GM12801 (cell line): ENCODE results near the gene ABL1.

Experiments
- CTCF ChIP-seq: IDR thresholded peaks from one replicate; pipeline ENCODE4 v1.5.1; 2011; ENCODE audit warnings: control low read depth; ENCODE audit not compliant: insufficient read length; ENCODE audit errors: extremely low read depth

ABL1 gene

GRCh38 chr9:130872093-130872492, 37.0 kb downstream of the ABL1 start:
- no peak for TF ChIP-seq CTCF

- TF ChIP-seq CTCF, result no peak
Measured at GRCh38 chr9:130872508-130872907, 37.5 kb downstream of the ABL1 start.

GRCh38 chr9:130872912-130873503, 38.0 kb downstream of the ABL1 start:
- TF ChIP-seq CTCF, result no peak

GRCh38 chr9:130873966-130874365, 38.9 kb downstream of the ABL1 start:
- no peak for TF ChIP-seq CTCF

- TF ChIP-seq CTCF, result no peak
Measured at GRCh38 chr9:130874783-130875182, 39.7 kb downstream of the ABL1 start.

GRCh38 chr9:130877300-130877699, 42.2 kb downstream of the ABL1 start:
- no peak for TF ChIP-seq CTCF

- TF ChIP-seq CTCF, result no peak
Measured at GRCh38 chr9:130878295-130878694, 43.2 kb downstream of the ABL1 start.
